SKM-1 (cell line): ENCODE data around the gene ZNF235.
"Not testable (repeated sequence)": the region's sequence is repeated elsewhere in the genome, so short reads cannot be mapped to it uniquely, and the experiment has no call there.

Experiments
- DNase-seq: peaks from one replicate; lab custom pipeline; 2025; ENCODE audit not compliant: unreplicated experiment; lab: John Stamatoyannopoulos, UW

ZNF235 gene

GRCh38 chr19:44304659-44305193 is at the start of gene ZNF235:
ZNF235 (minus strand) TSS chr19:44305025; CDS start chr19:44303404, 1,621 bp downstream.
- peak; percentile 19 for DNase-seq

DNA sequence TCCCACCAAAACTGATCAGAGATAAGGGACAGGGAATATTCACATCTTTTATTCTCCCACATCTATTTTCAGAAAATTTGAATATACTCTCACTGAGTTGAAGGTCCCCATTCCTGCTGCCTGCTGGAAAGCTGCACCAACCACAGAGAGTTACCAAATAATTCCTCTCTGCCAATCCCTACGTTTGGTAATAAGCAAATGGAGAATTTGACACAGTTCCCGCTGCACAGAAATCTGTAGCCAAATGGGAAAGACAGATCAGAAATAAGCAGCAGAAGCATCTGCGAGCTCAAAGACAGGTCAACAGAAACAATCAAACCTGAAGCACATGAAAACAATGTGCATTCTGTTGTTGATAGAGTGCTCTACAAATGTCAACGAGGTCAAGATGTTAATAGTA is 41.7 kb upstream of the ZNF235 start:
- no peak for DNase-seq

- no peak for DNase-seq
Observed at GRCh38 chr19:44345959-44346358, 41.1 kb upstream of the ZNF235 start.

- no peak for DNase-seq
Observed at GRCh38 chr19:44344255-44344654, 39.4 kb upstream of the ZNF235 start.

- no peak for DNase-seq
Observed at GRCh38 chr19:44341794-44342193, 37.0 kb upstream of the ZNF235 start.

- not testable (repeated sequence) for DNase-seq
Observed at GRCh38 chr19:44334639-44335038, 29.8 kb upstream of the ZNF235 start.

DNA sequence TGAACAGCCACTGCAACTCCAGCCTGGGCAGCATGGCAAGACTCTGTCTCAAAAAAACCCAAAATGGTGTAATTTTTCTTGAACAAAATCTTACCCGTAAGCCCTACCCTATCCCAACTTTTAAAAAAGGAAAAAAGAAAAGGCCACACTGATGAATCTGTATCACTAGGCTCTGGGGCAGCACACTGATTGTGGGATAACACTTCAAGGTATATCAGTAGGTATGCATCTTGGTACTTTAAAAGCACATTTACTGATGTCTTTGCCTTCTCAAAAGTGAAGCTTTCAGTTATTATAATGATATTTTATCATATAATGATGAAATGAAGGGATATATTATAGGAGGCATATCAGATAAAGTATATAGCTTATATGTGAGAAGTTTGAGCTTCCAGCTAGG is 27.3 kb upstream of the ZNF235 start:
- DNase-seq: no peak

DNA sequence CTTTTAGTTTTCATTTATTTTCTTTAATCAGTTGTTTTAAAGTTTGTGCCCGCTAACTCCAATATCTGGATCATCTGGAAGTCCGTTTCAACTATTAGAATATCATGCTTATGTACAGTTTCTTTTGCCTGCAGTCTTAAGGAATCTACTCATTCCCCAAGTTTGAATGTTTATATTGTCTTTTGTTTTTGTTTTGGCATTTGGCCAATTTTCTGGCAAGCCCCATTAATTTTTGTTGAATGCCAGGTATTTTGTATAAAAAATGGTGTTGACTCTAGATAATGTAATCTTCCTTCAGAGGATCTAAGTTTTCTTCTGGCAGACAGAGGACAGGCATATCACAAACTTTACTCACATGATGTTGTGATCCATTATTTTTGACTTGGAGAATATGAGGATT is 11.1 kb upstream of the ZNF235 start:
- no peak for DNase-seq

- DNase-seq: no peak
Observed at GRCh38 chr19:44313231-44313630, 8.4 kb upstream of the ZNF235 start.

- DNase-seq: no peak
Observed at GRCh38 chr19:44308011-44308410, 3.2 kb upstream of the ZNF235 start.

DNA sequence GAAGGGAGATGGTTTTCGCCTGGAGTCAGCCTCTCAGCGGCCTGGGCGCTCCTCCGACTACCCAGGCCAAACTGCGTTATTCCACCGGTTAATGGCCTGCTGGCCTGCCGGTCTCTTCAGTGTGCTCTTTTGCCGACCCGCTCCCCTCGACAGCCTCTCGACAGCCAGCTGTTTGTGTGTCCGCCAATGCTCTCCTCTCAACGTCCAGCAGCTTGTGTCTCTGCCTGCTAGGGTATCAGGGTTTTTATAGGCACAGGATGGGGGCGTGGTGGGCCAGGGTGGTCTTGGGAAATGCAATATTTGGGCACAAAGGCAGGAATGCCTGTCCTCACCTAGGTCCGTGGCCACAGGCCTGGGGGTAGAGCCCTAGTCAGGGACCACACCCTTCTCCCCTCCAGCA is 1.5 kb upstream of the ZNF235 start:
- no peak for DNase-seq

GRCh38 chr19:44305457-44305856 is 632 bp upstream of the ZNF235 start:
- DNase-seq: no peak

GRCh38 chr19:44303976-44304568 is 753 bp downstream of the ZNF235 start:
- no peak for DNase-seq

DNA sequence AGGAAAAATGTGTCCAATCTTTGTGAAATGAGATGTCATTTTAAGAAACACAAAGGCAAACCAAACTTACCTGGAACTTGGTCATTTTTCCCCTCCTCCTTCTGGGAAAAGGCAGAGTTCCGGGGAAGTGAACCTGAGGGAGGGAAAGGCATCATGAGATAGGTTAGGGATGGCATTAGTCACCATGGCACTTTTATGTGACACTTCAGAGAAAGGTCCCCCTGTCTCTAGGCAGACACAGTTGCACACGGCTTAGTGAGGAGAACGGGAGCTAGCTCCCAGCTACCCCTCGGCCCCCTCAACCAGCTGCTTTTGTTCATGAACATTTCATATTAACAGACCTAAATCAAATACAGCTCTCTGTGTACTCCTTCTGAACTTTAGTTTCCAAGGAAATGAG is 1.5 kb downstream of the ZNF235 start:
- no peak for DNase-seq

GRCh38 chr19:44284968-44285367 is 19.9 kb downstream of the ZNF235 start:
- DNase-seq: no peak

DNA sequence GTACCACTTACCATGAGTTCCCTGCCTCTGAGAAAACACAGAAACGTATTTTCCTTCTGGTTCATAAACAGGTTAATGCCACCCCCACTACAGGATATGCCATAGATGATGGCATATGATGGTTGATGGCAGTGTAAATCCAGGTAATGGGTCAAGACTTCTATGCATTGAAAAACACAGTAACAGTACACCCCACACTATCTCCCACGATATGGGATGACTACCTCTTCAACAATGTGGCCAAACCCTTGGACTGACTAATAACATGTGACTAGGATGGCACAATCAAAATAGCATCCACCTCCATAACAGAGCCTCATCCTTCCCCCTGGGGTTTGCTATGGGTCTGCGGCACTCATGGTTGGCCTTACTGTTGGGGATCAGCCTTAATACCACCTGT is 22.0 kb downstream of the ZNF235 start:
- DNase-seq: no peak

GRCh38 chr19:44280916-44281315 is 23.9 kb downstream of the ZNF235 start:
- DNase-seq: no peak

DNA sequence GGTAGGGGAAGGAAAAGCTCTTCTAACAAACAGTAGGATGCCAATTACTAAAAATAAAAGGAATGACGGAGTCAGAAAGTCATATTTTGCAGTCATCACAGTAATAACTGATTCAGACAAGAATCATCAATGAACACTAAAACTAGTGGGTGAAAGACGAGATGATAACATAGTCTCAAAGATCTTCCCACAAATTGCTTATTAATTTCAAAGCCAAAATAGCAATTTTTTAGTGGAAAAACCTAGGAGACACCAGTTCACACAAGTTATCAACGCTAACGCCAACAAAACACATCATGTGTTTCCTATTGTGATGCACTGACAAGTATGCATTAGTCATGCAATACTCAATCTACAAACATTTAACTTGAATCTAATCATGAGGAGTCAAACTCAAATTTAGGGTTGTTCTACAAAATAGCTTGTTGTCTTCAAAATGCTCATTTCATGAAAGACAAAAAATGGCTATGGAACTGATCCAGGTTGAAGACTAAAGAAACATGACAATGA is 26.6 kb downstream of the ZNF235 start:
- DNase-seq: no peak

- no peak for DNase-seq
Observed at GRCh38 chr19:44277331-44277730, 27.5 kb downstream of the ZNF235 start.

- DNase-seq: no peak
Observed at GRCh38 chr19:44260695-44261446, 44.0 kb downstream of the ZNF235 start.

- DNase-seq: no peak
Observed at GRCh38 chr19:44260343-44260681, 44.5 kb downstream of the ZNF235 start.

GRCh38 chr19:44258835-44259413 is 45.9 kb downstream of the ZNF235 start:
- no peak for DNase-seq
